ENCODE results near the gene NEIL1.
"Not testable (repeated sequence)": the region's sequence is repeated elsewhere in the genome, so short reads cannot be mapped to it uniquely, and the experiment has no call there.

The NEIL1 gene

GRCh38 chr15:75348034-75348561, 1.3 kb downstream of the NEIL1 start:
- peak overlapping the region; percentile 64 to 91 for H3K4me3 ChIP-seq (replicated peaks in 1 of 2; ENCODE audit: low read depth in 2 of 2, low read length in 2 of 2)
- TF ChIP-seq CTCF (IDR thresholded peaks at IDR 0.05; ENCODE audit: low read depth, low read length) = no peak
- DNase-seq (ENCODE audit: low read depth in 2 of 2) = no peak

DNA sequence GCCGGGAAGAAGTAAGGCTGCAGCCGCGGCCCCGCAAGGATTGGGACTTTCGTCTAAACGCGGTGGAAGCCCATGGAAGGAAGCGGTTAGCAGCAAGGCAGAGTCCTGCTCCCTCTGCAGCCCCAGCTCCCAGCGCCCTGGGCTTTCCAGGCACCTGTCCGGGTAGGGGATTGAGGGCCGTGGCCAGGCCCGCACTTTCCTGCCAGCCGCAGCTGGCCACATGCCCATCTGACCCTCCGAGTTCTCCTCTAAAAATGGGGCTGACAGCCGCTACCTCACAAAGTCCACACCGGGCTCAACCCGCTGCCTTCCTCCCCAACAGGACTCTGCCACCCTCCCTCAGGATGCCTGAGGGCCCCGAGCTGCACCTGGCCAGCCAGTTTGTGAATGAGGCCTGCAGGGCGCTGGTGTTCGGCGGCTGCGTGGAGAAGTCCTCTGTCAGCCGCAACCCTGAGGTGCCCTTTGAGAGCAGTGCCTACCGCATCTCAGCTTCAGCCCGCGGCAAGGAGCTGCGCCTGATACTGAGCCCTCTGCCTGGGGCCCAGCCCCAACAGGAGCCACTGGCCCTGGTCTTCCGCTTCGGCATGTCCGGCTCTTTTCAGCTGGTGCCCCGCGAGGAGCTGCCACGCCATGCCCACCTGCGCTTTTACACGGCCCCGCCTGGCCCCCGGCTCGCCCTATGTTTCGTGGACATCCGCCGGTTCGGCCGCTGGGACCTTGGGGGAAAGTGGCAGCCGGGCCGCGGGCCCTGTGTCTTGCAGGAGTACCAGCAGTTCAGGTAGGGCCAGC, 1.9 kb downstream of the NEIL1 start:
- TF ChIP-seq CTCF (IDR thresholded peaks at IDR 0.05; ENCODE audit: low read depth, low read length) = no peak
- H3K4me3 ChIP-seq (replicated peaks in 1 of 2; ENCODE audit: low read depth in 2 of 2, low read length in 2 of 2) = peak overlapping the region; percentile 64 to 91
- no peak for DNase-seq (ENCODE audit: low read depth in 2 of 2)

- not testable (repeated sequence) for DNase-seq (ENCODE audit: low read depth in 2 of 2); H3K4me3 ChIP-seq (replicated peaks in 1 of 2; ENCODE audit: low read depth in 2 of 2, low read length in 2 of 2)
Measured at GRCh38 chr15:75349351-75349669, 2.5 kb downstream of the NEIL1 start.

DNA sequence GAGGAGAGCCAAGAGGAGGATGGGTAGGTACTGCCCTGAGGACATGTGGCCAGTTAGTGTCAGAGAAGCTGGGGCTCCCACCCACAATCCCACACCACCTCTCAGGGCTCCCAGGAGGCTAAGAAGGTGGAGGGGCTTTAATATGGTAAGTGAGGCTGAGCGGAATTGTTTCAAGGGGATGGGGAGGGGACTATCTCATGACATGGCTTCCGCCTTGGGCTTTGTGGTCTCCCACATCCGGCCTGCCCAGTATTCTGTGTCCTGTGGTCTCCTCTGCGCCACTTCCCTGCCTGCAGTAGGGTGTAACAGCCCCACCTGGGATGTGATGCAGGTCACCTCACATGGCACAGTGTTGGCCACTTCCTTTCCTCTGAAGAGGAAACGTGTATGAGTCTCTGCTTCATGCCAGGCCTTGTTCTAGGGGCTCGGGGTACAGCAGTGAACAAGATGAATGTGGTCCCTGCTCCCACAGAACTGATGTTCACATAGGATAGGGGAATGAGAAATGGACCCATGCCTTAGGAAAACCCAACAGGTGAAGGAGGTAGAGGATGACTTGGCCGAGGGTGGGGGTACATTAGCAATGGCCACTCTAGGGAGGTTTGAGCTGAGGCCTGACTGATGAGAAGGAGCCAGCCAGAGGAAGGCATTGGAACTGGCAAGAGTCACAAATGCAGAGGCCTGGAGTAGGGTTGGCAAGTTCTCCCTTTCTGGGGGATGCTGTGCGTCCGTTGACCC, 3.2 kb downstream of the NEIL1 start:
- no peak overlapping the region for H3K4me3 ChIP-seq (replicated peaks in 1 of 2; ENCODE audit: low read depth in 2 of 2, low read length in 2 of 2)
- DNase-seq (ENCODE audit: low read depth in 2 of 2) = no peak
- TF ChIP-seq CTCF (IDR thresholded peaks at IDR 0.05; ENCODE audit: low read depth, low read length) = no peak

GRCh38 chr15:75350601-75351361, 3.9 kb downstream of the NEIL1 start:
- DNase-seq (ENCODE audit: low read depth in 2 of 2) = no peak
- TF ChIP-seq CTCF (IDR thresholded peaks at IDR 0.05; ENCODE audit: low read depth, low read length) = no peak
- H3K4me3 ChIP-seq (replicated peaks in 1 of 2; ENCODE audit: low read depth in 2 of 2, low read length in 2 of 2) = no peak overlapping the region

DNA sequence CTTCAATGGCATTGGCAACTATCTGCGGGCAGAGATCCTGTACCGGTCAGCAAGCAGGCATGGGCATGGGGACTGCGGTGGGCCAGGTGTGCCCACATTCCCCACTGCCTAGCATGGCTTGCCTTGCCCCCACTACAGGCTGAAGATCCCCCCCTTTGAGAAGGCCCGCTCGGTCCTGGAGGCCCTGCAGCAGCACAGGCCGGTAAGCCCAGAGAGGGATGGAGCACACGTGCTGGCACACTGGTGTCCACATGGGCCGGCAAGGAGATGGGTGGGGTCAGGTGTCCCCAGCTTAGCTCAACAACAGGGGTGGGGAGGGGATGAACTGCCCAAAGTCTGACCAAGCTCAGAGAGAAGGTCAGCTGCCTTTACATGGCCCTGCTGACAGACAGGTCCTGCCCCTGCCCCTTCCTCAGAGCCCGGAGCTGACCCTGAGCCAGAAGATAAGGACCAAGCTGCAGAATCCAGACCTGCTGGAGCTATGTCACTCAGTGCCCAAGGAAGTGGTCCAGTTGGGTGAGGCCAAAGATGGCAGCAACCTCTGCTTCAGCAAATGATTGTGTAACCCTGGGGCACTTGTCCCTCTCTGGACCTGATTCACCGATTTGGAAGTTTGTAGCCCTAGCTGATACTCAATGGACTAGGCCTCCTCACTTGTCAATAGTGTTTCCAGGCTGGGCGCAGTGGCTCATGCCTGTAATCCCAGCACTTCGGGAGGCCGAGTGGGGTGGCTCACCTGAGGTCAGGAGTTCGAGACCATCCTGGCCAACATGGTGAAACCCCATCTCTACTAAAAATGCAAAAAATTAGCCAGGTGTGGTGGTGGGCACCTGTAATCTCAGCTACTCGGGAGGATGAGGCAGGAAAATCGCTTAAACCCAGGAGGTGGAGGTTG, 5.6 kb downstream of the NEIL1 start:
- no peak for DNase-seq (ENCODE audit: low read depth in 2 of 2)
- H3K4me3 ChIP-seq (replicated peaks in 1 of 2; ENCODE audit: low read depth in 2 of 2, low read length in 2 of 2) = no peak overlapping the region

More for the DNA sequence above, 5.6 kb downstream of the NEIL1 start:
- no peak for TF ChIP-seq CTCF (IDR thresholded peaks at IDR 0.05; ENCODE audit: low read depth, low read length)
